AG04450 (cell line): ENCODE measurements around the gene PLEKHH1. TPM values are rescaled to one million over a fixed set of nuclear protein-coding genes. Genes with fewer than 3 reads are reported as not detected.

Experiments used
- CTCF ChIA-PET: fragments of 300-600, 350-600 bp; formaldehyde crosslinking; extraction: SDS; loops from one replicate; lab custom pipeline; 2022; ENCODE audit warnings: antibody characterized with exemption, inconsistent platforms; lab: Charles Lee
- POLR2A ChIA-PET: fragments of 350-600 bp; formaldehyde crosslinking; extraction: SDS; loops from one replicate; lab custom pipeline; 2021; ENCODE audit warnings: antibody characterized with exemption, inconsistent platforms; lab: Yijun Ruan, JAX
- DNase-seq: peaks from one replicate; pipeline ENCODE4 v3.0.0-alpha.2; 2011; ENCODE audit warnings: low read depth, low spot score
- H3K27ac ChIP-seq: one replicate; pipeline ENCODE4 v1.5.1; 2012; ENCODE audit warnings: low read depth, low read length, control low read depth
- H3K27me3 ChIP-seq: one replicate; pipeline ENCODE4 v1.6.0; 2012; ENCODE audit warnings: low read length; ENCODE audit not compliant: control insufficient read depth, insufficient read depth
- H3K4me3 ChIP-seq: 2 replicates; pipeline ENCODE4 v1.5.1; 2011; ENCODE audit warnings: mild to moderate bottlenecking, low read depth, low read length, control low read depth
- H3K9me3 ChIP-seq: 2 replicates; pipeline ENCODE4 v1.5.1; 2012; ENCODE audit warnings: low read length; ENCODE audit not compliant: control insufficient read depth, insufficient read depth
- CTCF ChIP-seq: IDR thresholded peaks from 2 replicates; pipeline ENCODE4 v1.5.1; 2011; ENCODE audit warnings: low read depth, low read length, control low read depth, inconsistent platforms
- polyA plus RNA-seq: library from polyadenylated mRNA; depleted of rRNA; stranded (reverse); fragments of >200 nt; gene quantifications from 2 replicates; pipeline ENCODE4 v1.2.3, GENCODE V29; 2011

Gene PLEKHH1
- polyA plus RNA-seq, 1 experiment, result 0.19 TPM

DNA sequence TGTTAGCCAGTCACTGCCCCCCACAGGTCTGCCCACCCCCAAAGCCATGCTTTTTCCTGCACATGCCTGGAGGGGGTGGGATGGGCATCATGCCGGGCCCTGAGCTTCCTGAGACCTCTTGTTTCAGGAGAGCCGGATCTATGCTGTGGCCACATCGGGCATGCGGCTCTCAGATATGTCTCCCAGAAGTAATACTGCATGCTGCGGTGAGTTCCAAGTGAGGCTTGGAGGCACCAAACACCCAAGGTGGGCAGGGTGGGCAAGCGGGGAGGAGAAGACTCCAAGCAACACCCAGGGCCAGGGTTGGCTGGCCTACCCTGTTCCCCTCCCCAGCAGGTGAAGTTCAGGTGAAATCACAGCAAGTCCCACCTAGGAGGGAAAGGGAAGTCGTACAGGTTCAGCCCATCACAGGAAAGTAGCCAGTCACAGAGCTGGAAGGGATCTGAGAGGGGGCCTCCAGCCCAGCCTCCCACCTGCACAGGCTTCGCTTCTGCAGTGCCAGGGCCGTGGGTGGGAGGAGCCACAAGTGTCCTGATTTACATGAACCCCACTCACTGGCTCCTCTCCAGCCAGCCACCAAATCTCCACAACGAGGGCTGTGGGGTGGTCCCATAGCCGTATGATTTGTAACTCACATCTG is 36.0 kb downstream of the PLEKHH1 start:
- Histone ChIP-seq H3K27ac (no peak overlapping the region), H3K9me3 (no peaks in the 10 kb centered on the region), H3K4me3 (no peak overlapping the region), H3K27me3 (peaks cover 21% of the 10 kb centered on the region)
- DNase-seq, result no peak
- ChIA-PET POLR2A (no interaction called here), CTCF (interaction anchor here (1.4 to 5.2 kb wide), 4 partner anchors 12 to 52 kb away, joined by 3 to 37 read pairs (median 10); no protein-coding TSS in a partner anchor)
- no peak for TF ChIP-seq CTCF

GRCh38 chr14:67569651-67570290 is 36.7 kb downstream of the PLEKHH1 start:
- H3K27me3 ChIP-seq, result peaks cover 23% of the 10 kb centered on the region
- H3K4me3 ChIP-seq, result no peak overlapping the region
- CTCF ChIA-PET, result interaction anchor here (1.0 to 5.2 kb wide), 13 partner anchors 9 to 1210 kb away, joined by 3 to 114 read pairs (median 12); partner anchors contain the start of gene PIGH
- POLR2A ChIA-PET, result no interaction called here
- no peak for TF ChIP-seq CTCF
- no peaks in the 10 kb centered on the region for H3K9me3 ChIP-seq
- H3K27ac ChIP-seq, result no peak overlapping the region
- DNase-seq, result no peak

DNA sequence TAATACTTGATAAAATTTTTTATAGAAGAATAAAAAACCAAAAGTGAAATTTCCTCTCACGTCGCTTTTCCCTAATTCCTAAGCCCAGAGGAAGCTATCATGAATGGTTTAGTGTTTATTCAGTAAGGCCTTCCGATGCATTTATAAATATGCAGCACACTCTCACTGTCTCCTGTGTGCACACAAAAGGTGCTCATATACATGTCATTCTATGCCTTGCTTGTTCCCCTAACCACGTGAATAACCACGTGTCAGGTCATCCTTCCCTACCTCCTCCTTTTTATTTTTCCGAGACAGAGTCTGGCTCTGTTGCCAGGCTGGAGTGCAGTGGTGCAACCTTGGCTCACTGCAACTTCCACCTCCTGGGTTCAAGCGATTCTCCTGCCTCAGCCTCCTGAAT is 37.4 kb downstream of the PLEKHH1 start:
- no peak for TF ChIP-seq CTCF
- Histone ChIP-seq H3K27ac (no peak overlapping the region), H3K27me3 (peaks cover 24% of the 10 kb centered on the region), H3K4me3 (no peak overlapping the region), H3K9me3 (no peaks in the 10 kb centered on the region)
- POLR2A ChIA-PET, result no interaction called here
- no peak for DNase-seq
- CTCF ChIA-PET, result interaction anchor here (0.5 to 5.2 kb wide), 29 partner anchors 8 to 1211 kb away, joined by 3 to 114 read pairs (median 6); partner anchors contain the start of genes PIGH and PLEKHH1

- POLR2A ChIA-PET, result interaction anchor here (0.6 kb wide), 1 partner anchor 63 kb away, joined by 4 read pairs; no protein-coding TSS in a partner anchor
- no peak overlapping the region for H3K4me3 ChIP-seq
- H3K27me3 ChIP-seq, result peaks cover 24% of the 10 kb centered on the region
- no peak overlapping the region for H3K27ac ChIP-seq
- CTCF ChIA-PET, result interaction anchor here (0.6 to 5.2 kb wide), 40 partner anchors 8 to 1212 kb away, joined by 3 to 114 read pairs (median 4); partner anchors contain the start of genes PIGH and PLEKHH1
- peak; percentile 94 for TF ChIP-seq CTCF
- no peak for DNase-seq
- no peaks in the 10 kb centered on the region for H3K9me3 ChIP-seq
Measured at GRCh38 chr14:67571275-67571990, 38.3 kb downstream of the PLEKHH1 start.
